Neural cell (in vitro differentiated cells): ENCODE data around the gene CUL4B. TPM values are rescaled to one million over a fixed set of nuclear protein-coding genes. Genes with fewer than 3 reads are reported as not detected.

ENCODE experiments used
- H2AFZ ChIP-seq: fragments of 200-600, 300-800 bp; sonication (generic), shearing (Covaris generic); 2 replicates; pipeline ENCODE4 v1.6.0; 2014; ENCODE audit warnings: low read depth, mild to moderate bottlenecking, antibody characterized with exemption, low read length, moderate library complexity
- H3F3A ChIP-seq: fragments of 200-600 bp; shearing (Covaris generic); 2 replicates; pipeline ENCODE4 v1.6.1; 2016; ENCODE audit warnings: mild to moderate bottlenecking, moderate library complexity, mixed read lengths, antibody characterized with exemption, low read length; ENCODE audit not compliant: insufficient read depth, poor library complexity, severe bottlenecking
- H3K27ac ChIP-seq: fragments of 200-600, 300-800 bp; sonication (generic), shearing (Covaris generic); 2 replicates; pipeline ENCODE4 v1.5.1; 2014; ENCODE audit warnings: mild to moderate bottlenecking, low read length, moderate library complexity
- H3K27me3 ChIP-seq: fragments of 300-800, 200-600 bp; sonication (generic), shearing (Covaris generic); 2 replicates; pipeline ENCODE4 v1.6.0; 2014; ENCODE audit warnings: mild to moderate bottlenecking, low read depth, low read length, moderate library complexity; ENCODE audit not compliant: insufficient read depth
- H3K36me3 ChIP-seq: fragments of 300-800, 200-600 bp; sonication (generic), shearing (Covaris generic); 2 replicates; pipeline ENCODE4 v1.5.1; 2014; ENCODE audit warnings: mild to moderate bottlenecking, antibody characterized with exemption, low read length, moderate library complexity; ENCODE audit not compliant: insufficient read depth
- H3K4me2 ChIP-seq: fragments of 300-800, 200-600 bp; sonication (generic), shearing (Covaris generic); 2 replicates; pipeline ENCODE4 v1.6.0; 2014; ENCODE audit warnings: mild to moderate bottlenecking, low read length
- H3K4me3 ChIP-seq: fragments of 300-800, 200-600 bp; sonication (generic), shearing (Covaris generic); 2 replicates; pipeline ENCODE4 v1.5.1; 2014; ENCODE audit warnings: mild to moderate bottlenecking, low read length, moderate library complexity
- H3K79me2 ChIP-seq: fragments of 200-600 bp; shearing (Covaris generic); replicated peaks from 2 replicates; pipeline ENCODE4 v1.6.0; 2014; ENCODE audit warnings: mild to moderate bottlenecking, low read length, moderate library complexity; ENCODE audit not compliant: insufficient read depth
- H3K9ac ChIP-seq: fragments of 300-800, 200-600 bp; sonication (generic), shearing (Covaris generic); 2 replicates; pipeline ENCODE4 v1.6.1; 2016; ENCODE audit warnings: mild to moderate bottlenecking, low read length, mixed read lengths
- H3K9me2 ChIP-seq: fragments of 200-600 bp; shearing (Covaris generic); 2 replicates; pipeline ENCODE4 v1.6.1; 2016; ENCODE audit warnings: mild to moderate bottlenecking, low read length, mixed read lengths; ENCODE audit not compliant: insufficient read depth
- H3K9me3 ChIP-seq: fragments of 200-600, 300-800 bp; sonication (generic), shearing (Covaris generic); 2 replicates; pipeline ENCODE4 v1.6.1; 2016; ENCODE audit warnings: mild to moderate bottlenecking, mixed run types, low read length, moderate library complexity, mixed read lengths
- H4K20me1 ChIP-seq: fragments of 200-600 bp; shearing (Covaris generic); 2 replicates; pipeline ENCODE4 v1.6.1; 2016; ENCODE audit warnings: mild to moderate bottlenecking, mixed run types; ENCODE audit not compliant: insufficient read depth
- EP300 ChIP-seq: fragments of 450-650 bp; conservative IDR thresholded peaks from 2 replicates; pipeline ENCODE4 v1.6.1; 2014; ENCODE audit warnings: antibody characterized with exemption, mild to moderate bottlenecking, moderate library complexity; ENCODE audit not compliant: poor library complexity, severe bottlenecking
- EZH2 ChIP-seq: fragments of 200-600, 300-800 bp; shearing (Covaris generic), sonication (generic); IDR thresholded peaks from 2 replicates; pipeline ENCODE4 v1.6.1; 2014; ENCODE audit warnings: antibody characterized with exemption, low read length, borderline replicate concordance, mild to moderate bottlenecking; ENCODE audit not compliant: insufficient read depth, poor library complexity, severe bottlenecking
- MXI1 ChIP-seq: fragments of 450-650 bp; conservative IDR thresholded peaks from 2 replicates; pipeline ENCODE4 v1.6.1; 2014; ENCODE audit warnings: antibody characterized with exemption, mild to moderate bottlenecking; ENCODE audit not compliant: poor library complexity, severe bottlenecking
- POLR2AphosphoS5 ChIP-seq: IDR thresholded peaks from 2 replicates; pipeline ENCODE4 v1.6.1; 2012
- RAD21 ChIP-seq: fragments of 450-650 bp; conservative IDR thresholded peaks from 2 replicates; pipeline ENCODE4 v1.6.1; 2014; ENCODE audit warnings: antibody characterized with exemption, mild to moderate bottlenecking, moderate library complexity
- REST ChIP-seq: IDR thresholded peaks from 2 replicates; pipeline ENCODE4 v1.6.1; 2012; ENCODE audit warnings: borderline replicate concordance
- SMC3 ChIP-seq: fragments of 450-650 bp; conservative IDR thresholded peaks from 2 replicates; pipeline ENCODE4 v1.6.1; 2014; ENCODE audit warnings: antibody characterized with exemption, mild to moderate bottlenecking, moderate library complexity; ENCODE audit not compliant: poor library complexity
- TAF1 ChIP-seq: IDR thresholded peaks from 2 replicates; pipeline ENCODE4 v1.6.1; 2012; ENCODE audit warnings: low read depth
- polyA plus RNA-seq: library from polyadenylated mRNA; depleted of rRNA; stranded (reverse); fragments of >200 nt; gene quantifications from 2 replicates; pipeline ENCODE4 v1.2.3, GENCODE V29; 2014
- TF ChIP-seq, protein P1 (sequence below): fragments of 450-650 bp; IDR thresholded peaks from 2 replicates; pipeline ENCODE4 v1.5.1; 2014; ENCODE audit warnings: antibody characterized with exemption, mild to moderate bottlenecking, moderate library complexity; ENCODE audit not compliant: poor library complexity, severe bottlenecking

The CUL4B gene
- polyA plus RNA-seq, 1 donor from 2014 or later, result 82.7 TPM

DNA sequence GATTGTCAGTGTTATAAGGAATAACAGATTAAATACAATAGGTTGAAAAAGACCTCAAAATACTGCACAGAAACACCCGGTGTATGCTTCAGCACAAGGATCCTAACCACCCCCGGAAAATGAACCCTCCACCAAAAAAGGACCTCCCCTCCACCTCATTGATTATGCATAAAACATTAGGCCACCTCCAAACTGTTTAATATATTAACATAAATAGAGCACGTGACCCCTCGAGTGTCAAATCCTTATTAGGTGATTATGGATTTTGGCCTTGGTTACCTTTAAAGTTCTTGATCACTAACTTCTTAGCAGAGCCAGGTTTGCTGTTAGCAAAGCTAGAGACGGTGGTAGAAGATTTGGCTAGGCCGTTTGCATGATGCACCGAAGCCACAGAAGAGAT, 958 bp downstream of the CUL4B start:
- H3K36me3 ChIP-seq, result no peaks in the 10 kb centered on the region
- no peaks in the 10 kb centered on the region for H3K9me2 ChIP-seq
- H3K9ac ChIP-seq, result peak overlapping the region; percentile 85
- H3K4me2 ChIP-seq, result peak overlapping the region; percentile 76
- peaks cover 28% of the 10 kb centered on the region for H3K79me2 ChIP-seq
- H3F3A ChIP-seq, result no peaks in the 10 kb centered on the region
- H3K27me3 ChIP-seq, result no peaks in the 10 kb centered on the region
- H3K9me3 ChIP-seq, result no peaks in the 10 kb centered on the region
- peak overlapping the region; percentile 93 for H3K27ac ChIP-seq
- H3K4me3 ChIP-seq, result peak overlapping the region; percentile 78
- no peak overlapping the region for H2AFZ ChIP-seq
- no peaks in the 10 kb centered on the region for H4K20me1 ChIP-seq
- no peak for TF ChIP-seq TAF1
- no peak for TF ChIP-seq EZH2
- TF ChIP-seq, protein P1, sequence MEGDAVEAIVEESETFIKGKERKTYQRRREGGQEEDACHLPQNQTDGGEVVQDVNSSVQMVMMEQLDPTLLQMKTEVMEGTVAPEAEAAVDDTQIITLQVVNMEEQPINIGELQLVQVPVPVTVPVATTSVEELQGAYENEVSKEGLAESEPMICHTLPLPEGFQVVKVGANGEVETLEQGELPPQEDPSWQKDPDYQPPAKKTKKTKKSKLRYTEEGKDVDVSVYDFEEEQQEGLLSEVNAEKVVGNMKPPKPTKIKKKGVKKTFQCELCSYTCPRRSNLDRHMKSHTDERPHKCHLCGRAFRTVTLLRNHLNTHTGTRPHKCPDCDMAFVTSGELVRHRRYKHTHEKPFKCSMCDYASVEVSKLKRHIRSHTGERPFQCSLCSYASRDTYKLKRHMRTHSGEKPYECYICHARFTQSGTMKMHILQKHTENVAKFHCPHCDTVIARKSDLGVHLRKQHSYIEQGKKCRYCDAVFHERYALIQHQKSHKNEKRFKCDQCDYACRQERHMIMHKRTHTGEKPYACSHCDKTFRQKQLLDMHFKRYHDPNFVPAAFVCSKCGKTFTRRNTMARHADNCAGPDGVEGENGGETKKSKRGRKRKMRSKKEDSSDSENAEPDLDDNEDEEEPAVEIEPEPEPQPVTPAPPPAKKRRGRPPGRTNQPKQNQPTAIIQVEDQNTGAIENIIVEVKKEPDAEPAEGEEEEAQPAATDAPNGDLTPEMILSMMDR, result no peak
- no peak for TF ChIP-seq SMC3
- no peak for TF ChIP-seq POLR2AphosphoS5
- no peak for TF ChIP-seq EP300
- no peak for TF ChIP-seq RAD21
- no peak for TF ChIP-seq REST
- TF ChIP-seq MXI1, result no peak

DNA sequence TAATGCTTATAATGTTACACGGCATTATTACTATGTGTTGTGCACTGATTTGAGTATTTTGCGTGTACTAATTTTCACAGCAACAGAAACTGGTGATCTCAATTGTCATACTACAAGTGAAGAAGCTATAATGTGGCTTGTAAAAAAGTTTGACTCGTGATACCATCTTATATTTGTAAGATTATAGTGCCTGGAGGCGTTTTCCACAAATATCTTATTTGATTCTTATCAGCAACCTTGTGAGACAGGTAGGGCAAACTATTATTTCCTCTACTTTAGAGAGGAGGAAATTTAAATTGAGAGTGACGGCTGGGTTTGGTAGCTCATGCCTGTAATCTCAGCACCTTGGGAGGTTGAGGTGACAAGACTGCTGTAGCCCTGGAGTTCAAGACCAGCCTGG, 4.5 kb downstream of the CUL4B start:
- no peak overlapping the region for H3K4me2 ChIP-seq
- H3K27me3 ChIP-seq, result no peaks in the 10 kb centered on the region
- no peak overlapping the region for H3K4me3 ChIP-seq
- H4K20me1 ChIP-seq, result no peaks in the 10 kb centered on the region
- H3K27ac ChIP-seq, result no peak overlapping the region
- no peaks in the 10 kb centered on the region for H3F3A ChIP-seq
- no peak for TF ChIP-seq MXI1
- no peak overlapping the region for H2AFZ ChIP-seq
- H3K9ac ChIP-seq, result no peak overlapping the region
- H3K9me3 ChIP-seq, result no peaks in the 10 kb centered on the region
- peaks cover 28% of the 10 kb centered on the region for H3K79me2 ChIP-seq
- H3K36me3 ChIP-seq, result no peaks in the 10 kb centered on the region
- no peaks in the 10 kb centered on the region for H3K9me2 ChIP-seq
